HG03469 (cell line): ENCODE data around the gene PCGF2.
"Not testable (repeated sequence)": the region's sequence is repeated elsewhere in the genome, so short reads cannot be mapped to it uniquely, and the experiment has no call there.

ENCODE experiments used
- ATAC-seq: cut with Tn5 transposase; IDR thresholded peaks from one replicate; pipeline ENCODE4 v1.9.1; 2021; ENCODE audit warnings: mild to moderate bottlenecking, moderate library complexity, moderate number of reproducible peaks; ENCODE audit not compliant: unreplicated experiment

Gene PCGF2

DNA sequence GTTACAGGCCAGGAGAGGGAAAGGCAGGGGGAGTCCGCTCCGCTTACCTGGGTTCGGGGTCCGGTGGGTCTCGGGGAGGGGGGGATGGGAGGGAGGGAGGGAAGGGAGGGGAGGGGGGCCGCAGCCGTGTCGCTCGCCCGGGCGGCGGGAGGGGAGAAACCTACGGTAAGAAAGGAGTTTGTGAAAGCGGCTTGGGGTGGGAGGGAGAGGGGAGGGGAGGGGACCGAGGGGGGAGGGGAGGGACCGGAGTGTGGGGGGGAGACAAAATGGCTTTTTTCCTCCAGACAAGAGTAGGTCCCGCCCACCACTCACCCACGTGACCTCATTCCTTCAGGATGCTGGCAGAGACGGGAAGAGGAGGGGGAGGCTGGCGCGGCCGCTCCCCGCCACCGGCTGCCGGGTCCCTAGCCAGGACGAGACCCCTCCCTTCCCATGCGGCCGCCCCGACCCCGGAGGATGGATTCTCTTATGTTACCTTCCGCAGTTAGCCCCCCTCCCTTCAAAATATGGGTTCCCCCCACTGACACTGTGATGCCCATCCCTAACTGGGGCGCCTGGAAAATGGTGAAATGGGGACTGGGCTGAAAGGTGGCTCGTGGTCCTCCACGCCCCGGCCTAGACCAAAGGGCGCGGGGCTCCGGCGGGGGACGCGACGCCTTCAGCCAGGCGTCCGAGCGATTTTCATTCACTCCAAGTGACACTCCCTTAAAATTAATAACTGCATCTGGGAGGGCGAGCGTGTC, at the start of gene PCGF2:
PCGF2 (minus strand) TSS at position 188 of the 743 bp plus-strand sequence. CDS start 7,934 bp downstream, outside the sequence.
- no peak for ATAC-seq

DNA sequence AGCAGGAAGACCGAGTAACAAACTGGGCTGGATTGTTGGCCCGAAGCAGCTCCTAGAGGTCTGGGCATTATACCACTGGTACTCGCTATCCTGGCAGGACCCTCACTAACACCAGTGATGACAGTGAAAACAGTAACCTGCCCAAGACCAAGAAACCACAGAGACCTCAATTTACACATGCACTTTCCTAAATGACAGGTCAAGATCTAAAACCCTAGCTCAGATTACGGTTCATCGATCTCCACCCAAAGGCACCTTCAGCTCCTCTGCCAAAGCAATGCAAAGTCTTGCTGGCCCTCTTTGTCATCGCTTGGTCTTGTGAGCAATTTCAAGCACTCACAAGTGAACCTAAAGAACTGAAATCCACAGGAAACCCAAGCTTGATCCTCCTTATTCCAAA, 49.7 kb upstream of the PCGF2 start:
- ATAC-seq, result no peak

DNA sequence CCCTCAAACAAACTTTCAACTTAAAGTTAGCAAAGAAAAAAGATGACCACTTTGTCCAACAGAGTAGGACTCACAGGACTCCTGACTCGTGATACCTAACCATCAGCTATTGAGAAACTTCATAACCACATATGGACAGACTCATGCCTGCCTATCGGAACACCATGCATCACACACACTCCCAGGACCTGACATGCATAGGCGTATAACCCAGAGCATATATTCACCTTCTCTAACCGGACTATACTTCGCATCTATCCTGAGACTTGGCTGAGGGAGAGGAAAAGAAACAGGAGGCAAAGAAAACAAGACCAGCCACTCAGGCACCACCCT, 49.0 kb upstream of the PCGF2 start:
- no peak for ATAC-seq

DNA sequence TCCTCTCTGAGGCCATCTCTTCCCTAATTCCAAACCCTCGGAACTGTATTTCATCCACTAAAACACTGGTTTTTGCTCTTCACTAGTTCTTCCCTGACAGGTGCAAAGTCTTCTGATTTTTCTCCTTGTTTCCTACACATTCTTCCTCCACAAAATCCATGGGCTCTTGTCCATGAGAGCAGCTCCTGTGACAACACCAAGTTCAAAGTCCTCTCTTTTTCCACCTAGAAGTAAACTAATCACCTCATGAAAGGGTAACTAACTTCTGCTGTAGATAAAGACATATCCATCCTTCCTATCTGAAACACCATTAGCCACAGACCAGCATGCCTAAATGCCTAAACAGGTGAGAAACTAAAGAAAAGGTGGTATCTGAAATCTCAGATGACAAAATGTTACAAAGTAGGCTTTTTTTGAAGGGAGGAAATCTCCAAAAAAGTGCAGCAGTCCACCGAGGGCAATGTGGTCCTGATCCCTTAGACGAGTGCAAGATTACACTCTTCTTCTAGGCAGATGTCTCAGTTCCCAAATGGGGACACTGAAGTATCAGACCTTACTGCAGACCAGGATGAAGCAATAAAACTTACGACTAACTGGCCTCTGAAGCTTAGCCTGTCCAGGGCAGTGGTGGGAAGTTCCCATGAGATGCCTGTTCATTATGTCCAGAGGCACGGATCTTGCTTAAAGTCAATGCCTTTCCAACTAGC, 48.5 kb upstream of the PCGF2 start:
- no peak for ATAC-seq

DNA sequence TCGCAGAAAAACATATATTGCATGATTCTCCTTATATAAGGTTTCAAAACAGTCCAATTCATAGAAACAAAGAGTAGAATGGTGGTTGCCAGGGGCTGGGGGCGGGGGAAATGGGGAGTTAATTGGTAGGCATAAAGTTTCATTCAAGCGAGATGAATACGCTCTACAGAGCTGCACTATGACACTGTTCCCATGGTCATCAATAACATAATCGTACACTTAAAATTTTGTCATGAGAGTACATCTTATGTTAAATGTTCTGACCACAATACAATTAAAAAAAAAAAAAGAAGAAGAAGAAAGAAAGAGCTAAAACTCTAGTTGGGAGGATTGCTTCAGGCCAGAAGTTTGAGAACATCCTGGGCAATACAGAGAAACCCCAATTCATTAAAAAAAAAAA, 46.1 kb upstream of the PCGF2 start:
- ATAC-seq, result no peak

DNA sequence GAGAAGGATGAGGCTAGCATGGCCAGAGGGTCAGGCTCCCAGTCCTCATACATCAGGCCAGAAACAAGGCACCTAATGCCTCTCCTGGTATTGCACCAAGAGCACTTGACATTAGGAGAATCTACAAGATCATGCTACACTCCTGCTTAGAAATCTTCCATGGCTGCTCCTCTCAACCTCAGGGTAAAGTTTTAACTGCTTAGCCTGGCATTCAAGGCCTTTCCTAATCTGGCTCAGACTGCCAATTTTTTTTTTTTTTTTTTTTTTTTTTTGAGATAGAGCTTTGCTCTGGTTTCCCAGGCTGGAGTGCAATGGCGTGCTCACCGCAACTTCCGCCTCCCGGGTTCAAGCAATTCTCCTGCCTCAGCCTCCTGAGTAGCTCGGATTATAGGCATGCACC, 43.0 kb upstream of the PCGF2 start:
- ATAC-seq, result no peak

DNA sequence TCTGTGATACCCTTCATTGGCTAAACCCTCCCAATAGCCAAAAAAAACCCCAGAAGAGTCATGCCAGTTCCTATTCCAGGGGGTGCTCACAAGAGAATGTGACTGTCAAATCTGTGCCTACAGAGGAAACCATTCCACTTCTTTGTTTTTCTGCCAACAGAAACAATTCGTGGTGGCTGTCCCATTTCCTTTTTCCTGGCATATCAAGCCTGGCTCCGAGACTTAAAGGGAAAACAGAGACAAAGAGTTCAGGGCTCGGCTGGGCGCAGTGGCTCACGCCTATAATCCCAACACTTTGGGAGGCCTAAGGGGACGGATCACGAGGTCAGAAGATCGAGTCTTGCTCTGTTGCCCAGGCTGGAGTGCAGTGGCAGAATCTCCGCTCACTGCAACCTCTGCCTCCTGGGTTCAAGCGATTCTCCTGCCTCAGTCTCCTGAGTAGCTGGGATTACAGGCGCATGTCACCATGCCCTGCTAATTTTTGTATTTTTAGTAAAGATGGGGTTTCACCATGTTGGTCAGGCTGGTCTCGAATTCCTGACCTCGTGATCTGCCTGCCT, 42.1 kb upstream of the PCGF2 start:
- ATAC-seq, result not testable (repeated sequence)

DNA sequence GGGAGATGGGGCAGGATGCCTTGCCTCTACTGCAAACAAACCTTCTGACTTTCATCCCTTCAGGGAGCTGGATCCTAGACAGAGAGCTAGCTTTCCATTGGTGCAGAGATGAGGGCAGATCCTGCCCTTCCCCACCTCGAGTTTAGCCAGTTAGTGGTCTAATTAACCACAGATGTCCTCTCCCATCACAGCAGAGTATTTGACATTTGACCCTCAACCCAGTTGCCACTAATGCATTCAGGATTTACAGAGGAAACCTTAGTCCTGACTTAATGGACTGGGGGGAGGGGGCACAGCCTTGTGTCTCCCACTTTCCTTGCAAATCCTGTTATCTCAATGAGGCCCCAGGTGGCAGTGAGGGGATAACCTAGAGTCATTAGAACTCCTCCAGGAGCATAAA, 41.0 kb upstream of the PCGF2 start:
- ATAC-seq, result no peak

DNA sequence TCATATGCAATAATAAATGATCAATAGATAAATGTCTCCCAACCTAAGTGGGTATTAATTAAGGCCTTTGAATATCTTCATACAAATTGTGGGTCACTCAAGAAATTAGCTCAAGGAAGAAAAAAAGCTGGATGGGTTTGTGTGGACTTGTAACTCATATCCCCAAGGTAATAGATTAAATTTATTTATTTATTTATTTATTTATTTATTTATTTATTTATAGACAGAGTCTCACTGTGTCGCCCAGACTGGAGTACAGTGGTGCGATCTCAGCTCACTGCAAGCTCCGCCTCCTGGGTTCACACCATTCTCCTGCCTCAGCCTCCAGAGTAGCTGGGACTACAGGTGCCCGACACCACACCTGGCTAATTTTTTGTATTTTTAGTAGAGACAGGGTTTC, 39.9 kb upstream of the PCGF2 start:
- ATAC-seq, result not testable (repeated sequence)

DNA sequence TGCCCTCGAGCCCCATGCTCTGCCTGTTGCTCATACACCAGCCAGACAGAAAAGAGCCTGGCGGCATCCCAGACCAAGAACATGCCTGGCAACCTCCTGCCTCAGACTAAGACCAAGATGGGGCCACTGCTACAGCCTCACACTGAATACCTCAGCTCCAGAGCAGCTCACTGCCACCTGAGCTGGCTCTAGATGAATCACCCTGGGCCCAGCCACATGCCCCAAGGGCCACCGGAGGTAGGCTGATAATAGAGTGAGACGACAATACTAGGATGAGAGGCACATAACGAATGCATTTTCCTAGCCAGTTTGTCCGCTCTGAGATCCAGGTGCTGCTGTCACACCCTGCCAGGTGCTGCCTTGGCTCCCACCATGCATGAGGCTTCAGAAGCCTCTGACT, 38.2 kb upstream of the PCGF2 start:
- no peak for ATAC-seq

DNA sequence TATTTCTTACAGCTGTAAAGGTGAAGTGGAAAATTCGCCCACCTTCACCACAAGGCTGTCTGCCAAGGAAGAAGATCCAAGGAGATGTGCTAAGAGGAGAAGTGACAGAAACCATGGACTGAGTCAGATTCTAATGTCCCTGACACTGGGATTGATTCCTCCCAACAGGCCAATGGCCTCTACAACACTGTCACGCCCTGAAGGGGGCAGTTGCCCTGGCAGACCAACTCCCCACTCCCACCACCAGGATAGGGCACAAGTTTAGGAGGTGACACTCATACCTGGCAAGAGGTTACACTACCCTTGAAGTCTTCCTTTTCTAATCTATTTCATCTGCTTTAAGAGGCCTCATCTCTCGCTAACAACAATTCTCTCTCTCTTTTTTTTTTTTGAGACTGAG, 35.1 kb upstream of the PCGF2 start:
- ATAC-seq, result no peak

DNA sequence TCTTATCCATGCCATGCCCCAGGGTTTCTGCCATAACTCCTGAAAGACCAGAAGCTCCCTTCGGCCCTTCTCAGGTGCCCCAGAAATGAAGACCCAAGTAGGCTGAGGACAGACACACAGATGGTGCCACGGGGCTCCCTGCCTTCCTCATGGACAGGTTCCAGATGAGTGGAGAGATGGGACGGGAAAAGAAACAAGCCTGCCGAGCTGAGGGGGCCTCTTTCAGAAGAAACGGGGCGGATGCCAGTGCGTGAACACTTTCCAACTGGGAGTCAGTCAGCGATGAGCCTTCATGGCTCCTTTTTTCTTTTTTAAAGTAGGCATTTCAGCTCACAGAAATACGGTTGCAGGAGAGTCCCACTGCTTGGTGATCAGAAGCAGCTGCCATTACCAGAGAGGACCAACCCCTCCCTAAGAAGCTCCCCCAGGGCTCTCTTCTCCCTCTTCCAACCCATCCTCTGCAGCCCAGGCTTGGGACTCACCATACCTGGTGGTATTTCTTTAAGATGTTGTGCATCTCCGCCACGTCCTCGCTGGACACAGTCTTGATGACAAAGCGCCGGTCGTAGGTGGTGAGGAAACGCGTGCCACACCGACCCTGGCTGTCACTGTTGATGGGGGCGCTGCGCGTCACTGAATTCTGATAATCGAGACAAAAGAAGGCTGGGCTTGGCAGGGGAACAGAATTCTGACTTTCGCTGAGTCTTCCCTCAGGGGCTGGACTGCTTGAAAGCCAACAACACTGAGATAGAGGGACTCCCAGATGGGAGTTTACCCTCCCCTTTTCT, 32.0 kb upstream of the PCGF2 start:
- ATAC-seq, result no peak

DNA sequence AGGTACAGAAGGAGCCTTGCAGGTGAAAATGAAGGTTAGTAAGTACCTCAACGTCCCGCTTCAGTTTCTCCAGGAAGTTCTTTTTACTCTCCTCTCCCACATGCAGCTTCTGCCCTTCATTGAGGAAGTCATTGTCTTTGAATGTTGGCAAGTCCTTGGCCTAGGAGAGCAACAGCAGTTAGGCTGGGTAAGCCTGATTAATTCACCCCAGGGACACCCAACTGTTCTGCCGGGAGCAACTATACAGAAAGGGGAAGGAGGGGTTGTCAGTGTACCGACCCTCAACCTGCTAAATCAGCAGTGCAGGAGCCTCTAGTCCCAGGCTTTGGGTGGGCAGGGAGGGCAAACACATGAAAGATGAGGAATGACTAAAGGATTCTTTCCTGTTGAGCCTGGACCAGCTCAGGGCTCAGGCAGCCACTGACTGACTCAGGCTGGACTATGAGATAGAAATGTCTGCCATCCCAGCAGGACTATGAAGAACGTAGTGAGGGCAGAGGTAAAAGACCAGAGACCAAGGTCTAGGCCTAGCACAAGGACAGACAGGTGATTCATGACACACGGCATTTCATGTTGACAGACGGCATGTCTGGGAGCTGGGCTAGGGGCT, 29.6 kb upstream of the PCGF2 start:
- ATAC-seq, result no peak

DNA sequence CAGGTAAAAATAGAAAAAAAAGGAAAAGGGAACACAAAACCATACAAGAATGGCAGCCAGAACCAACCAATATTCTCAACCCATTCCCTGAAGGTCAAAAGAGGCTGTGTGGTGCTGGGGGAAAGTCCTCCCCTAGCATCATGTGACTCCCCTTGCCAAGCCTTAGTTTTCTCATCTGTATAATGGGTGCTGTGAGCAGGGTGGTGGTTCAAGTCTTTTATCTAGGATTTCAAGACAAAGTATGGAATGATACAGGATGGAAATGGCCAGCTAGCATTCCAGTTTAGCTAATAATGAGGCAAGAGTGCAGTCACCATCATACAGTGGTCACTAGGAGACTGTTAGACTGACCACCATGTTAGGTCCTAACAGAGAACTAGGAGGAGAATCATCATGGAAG, 25.1 kb upstream of the PCGF2 start:
- no peak for ATAC-seq

DNA sequence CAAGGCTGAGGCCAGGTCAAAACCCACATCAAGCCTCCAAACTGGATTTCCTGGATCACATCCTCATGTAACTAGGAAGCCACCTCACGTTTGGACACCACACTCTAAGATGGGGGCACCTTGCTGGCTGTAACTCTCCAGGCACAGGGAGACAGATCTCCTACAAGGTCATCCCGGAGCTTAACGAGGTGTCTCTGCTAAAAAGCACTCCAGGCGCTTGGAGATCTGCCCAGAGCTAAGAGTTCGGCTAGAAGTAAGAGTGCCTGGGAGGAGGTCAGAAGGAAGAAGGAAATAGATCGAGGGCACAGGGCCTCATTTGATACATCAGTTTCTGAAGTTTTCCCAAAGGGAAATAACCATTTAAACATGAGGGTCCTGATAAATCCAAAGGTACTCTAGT, 20.3 kb upstream of the PCGF2 start:
- ATAC-seq, result no peak

DNA sequence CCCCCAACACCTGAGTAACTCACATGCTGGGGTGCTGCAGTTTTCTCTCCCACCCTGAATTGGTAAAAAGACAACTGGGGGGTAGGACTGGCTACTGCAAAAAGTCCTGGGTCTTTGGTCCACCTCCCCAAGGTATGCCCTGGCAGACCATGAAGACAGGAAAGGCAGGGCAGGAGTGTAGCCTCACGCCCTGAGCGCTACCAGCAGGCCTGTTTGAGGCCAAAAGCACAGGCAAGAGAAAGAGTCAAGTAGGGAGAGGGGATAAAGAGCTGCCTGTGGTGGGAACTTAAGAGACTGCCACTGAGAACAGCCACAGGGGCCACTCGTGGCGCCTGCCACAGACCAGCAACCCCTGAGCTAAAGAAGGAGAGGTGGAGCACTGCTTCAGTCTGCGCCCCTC, 18.2 kb upstream of the PCGF2 start:
- ATAC-seq, result no peak

DNA sequence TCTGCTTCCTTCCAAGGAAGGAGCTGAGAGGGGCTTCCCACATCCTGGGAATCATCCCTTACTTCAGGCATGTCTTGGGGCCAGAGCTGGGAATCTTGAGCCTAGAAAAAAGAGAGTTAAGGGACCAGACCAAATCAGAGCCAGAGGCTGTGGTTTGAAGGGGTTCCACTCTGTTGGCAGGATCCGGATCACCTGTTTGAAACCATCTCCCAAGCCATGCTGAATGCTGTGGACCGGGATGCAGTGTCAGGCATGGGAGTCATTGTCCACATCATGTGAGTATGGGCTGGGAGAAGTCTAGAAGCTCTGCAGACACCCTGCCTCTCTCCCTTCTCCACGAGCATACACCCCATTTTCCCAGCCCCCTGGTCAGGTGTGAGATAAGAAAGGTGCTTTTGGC, 14.1 kb upstream of the PCGF2 start:
- no peak for ATAC-seq

DNA sequence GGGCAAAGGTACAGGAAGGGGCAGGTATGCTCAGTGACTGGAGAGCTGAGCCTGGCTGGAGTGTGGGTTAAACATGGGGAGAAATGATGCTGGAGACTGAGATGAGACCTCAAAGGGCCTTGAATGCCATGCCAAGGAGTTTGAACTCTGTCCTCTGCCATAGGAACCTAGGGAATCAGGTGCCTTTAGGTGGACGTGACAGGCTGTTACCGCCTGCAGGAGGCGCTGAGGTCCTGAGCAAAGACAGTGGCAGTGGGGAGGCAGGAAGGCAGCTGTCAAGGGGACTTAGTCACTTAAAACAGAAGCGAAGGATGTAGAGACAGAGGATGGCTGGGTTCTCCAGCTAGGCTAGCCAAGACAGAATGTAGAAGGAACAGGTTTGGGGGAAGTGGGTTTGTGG, 13.5 kb upstream of the PCGF2 start:
- no peak for ATAC-seq

DNA sequence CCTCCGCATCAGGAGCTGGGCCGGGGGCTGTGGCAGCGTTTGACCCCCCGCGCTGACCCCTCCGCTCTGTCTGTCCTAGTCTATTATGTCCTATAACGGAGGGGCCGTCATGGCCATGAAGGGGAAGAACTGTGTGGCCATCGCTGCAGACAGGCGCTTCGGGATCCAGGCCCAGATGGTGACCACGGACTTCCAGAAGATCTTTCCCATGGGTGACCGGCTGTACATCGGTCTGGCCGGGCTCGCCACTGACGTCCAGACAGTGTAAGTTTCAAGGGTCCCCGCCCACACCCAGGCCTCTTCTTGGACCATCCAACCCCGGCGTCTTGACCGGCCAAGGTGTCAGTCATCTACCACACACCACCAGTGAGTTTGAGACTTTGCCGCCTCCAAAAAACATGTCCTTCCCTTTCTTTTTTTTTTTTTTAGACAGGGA, 5.0 kb upstream of the PCGF2 start:
- no peak for ATAC-seq

DNA sequence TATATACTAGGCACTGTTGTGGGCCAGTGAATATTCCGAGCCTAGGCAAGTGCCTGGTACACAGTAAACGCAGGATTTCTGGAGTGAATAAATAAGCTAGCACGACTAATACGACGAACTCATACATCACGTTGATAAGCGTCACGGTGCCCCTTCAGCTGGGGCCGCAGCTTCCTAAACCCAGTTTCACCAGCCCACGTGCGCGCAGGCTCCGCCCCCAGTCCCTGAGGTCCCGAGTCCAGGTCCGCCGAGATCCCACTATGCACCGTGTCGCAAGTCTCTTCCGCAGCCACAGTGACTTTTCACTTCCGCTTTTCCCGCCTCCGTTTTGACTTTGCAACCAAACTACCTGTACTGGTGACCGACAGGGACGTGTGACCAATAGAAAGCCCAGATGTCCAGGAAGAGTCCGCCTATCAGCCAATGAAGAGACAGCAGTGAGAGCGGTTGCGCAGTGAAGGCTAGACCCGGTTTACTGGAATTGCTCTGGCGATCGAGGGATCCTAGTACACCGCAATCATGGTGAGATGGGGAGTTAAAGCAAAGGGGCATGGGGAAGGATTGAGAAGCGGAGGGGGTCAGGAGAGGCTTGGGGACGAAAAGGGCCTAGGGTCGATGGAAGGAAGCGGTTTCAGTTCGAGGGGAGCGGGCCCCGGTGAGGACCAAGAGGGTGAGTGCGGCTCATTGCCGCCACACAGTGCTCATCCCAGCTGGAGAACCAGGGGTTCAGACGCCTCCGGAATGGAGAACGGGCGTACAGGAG, 4.4 kb upstream of the PCGF2 start, which contains the start of gene PSMB3:
PSMB3 (plus strand) TSS at position 434 of the 763 bp plus-strand sequence; CDS start at position 520, 86 bp downstream.
- peak; percentile 58 for ATAC-seq
